ENCODE results near the gene NDUFS5.

Gene NDUFS5

DNA sequence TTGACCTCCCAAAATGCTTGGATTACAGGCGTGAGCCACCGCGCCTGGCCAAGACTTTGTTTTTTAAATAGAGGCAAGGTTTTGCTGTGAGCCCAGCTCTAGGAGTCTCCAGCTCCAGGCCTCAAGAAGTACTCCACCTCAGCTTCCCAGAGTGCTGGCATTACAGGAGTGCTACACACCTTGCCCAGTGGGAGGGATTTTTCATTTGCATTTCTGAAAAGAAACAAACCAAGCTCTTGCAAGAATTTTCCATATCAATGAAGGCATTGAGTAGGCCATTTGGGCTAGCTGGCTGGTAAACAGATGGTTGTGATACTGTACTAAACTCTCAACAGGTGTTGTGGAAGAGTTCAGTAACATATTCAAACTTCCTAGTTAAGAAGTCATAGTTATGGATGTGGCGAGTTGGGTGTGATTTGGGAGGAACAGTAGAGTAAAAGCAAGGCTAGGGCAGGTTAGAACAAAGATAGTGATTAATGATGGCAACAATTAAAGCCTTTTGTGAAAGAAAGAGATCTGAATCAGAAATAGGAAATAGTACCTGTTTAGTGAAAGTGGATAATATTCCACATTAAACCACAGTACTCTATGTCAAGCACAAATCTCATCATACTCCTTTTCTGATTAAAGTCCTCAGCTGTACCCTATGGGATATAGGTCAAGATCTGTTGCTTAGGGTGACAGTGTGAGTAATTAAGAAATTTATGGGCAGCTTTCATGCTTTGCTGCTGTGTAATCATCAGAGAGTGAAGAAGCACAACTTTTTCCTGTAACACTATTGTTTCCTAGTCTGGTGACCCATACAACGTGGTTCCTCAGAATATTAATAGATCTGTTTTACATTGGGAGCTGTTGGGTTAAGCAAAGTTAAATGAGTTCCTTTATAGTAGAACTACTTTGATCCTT, 24.4 kb upstream of the NDUFS5 start:
- Histone ChIP-seq H3K9me3 (ENCODE audit: insufficient read depth, low read length) (no peaks in the 10 kb centered on the region), H3K9ac (ENCODE audit: low read length) (no peak overlapping the region), H3K27me3 (ENCODE audit: low read depth, low read length) (no peaks in the 10 kb centered on the region), H3K4me1 (ENCODE audit: low read length) (no peaks in the 10 kb centered on the region), H3K36me3 (replicated peaks; ENCODE audit: low read depth, low read length) (peaks cover 49% of the 10 kb centered on the region), H2AFZ (ENCODE audit: low read depth, low read length) (no peak overlapping the region), H3K4me2 (ENCODE audit: low read length) (no peak overlapping the region), H3K4me3 (ENCODE audit: low read length) (no peak overlapping the region), H3K27ac (ENCODE audit: low read length) (no peak overlapping the region), H4K20me1 (ENCODE audit: insufficient read depth, low read length) (peaks cover 33% of the 10 kb centered on the region), H3K79me2 (ENCODE audit: low read length) (peaks cover 51% of the 10 kb centered on the region)
- TF ChIP-seq, protein P1, sequence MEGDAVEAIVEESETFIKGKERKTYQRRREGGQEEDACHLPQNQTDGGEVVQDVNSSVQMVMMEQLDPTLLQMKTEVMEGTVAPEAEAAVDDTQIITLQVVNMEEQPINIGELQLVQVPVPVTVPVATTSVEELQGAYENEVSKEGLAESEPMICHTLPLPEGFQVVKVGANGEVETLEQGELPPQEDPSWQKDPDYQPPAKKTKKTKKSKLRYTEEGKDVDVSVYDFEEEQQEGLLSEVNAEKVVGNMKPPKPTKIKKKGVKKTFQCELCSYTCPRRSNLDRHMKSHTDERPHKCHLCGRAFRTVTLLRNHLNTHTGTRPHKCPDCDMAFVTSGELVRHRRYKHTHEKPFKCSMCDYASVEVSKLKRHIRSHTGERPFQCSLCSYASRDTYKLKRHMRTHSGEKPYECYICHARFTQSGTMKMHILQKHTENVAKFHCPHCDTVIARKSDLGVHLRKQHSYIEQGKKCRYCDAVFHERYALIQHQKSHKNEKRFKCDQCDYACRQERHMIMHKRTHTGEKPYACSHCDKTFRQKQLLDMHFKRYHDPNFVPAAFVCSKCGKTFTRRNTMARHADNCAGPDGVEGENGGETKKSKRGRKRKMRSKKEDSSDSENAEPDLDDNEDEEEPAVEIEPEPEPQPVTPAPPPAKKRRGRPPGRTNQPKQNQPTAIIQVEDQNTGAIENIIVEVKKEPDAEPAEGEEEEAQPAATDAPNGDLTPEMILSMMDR (IDR thresholded peaks at IDR 0.05; ENCODE audit: low read depth, low read length): no peak
- TF ChIP-seq EZH2phosphoT487 (IDR thresholded peaks at IDR 0.05; ENCODE audit: low read depth): no peak

DNA sequence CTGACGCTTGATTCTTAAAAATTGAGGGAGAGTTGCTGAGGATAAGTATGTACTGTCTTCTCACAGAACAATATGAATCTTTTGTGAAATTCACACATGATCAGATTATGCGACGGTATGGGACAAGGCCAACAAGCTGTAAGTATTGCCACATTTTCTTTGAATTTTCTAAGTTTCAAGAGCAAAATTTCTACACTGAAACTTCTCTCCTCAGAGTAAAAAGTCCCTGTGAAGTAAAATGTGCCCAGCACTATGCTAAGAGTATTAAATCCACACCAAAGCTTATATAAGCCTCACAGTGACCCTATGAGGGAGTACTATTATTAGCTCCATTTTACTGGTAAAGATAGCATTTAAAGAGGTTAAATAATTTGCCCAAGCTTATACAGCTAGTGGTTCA, 22.9 kb upstream of the NDUFS5 start:
- Histone ChIP-seq H3K27me3 (ENCODE audit: low read depth, low read length) (no peaks in the 10 kb centered on the region), H2AFZ (ENCODE audit: low read depth, low read length) (no peak overlapping the region), H3K9ac (ENCODE audit: low read length) (no peak overlapping the region), H3K27ac (ENCODE audit: low read length) (no peak overlapping the region), H3K4me3 (ENCODE audit: low read length) (no peak overlapping the region), H3K79me2 (ENCODE audit: low read length) (peaks cover 35% of the 10 kb centered on the region), H3K9me3 (ENCODE audit: insufficient read depth, low read length) (no peaks in the 10 kb centered on the region), H3K36me3 (replicated peaks; ENCODE audit: low read depth, low read length) (peaks cover 46% of the 10 kb centered on the region), H3K4me1 (ENCODE audit: low read length) (no peaks in the 10 kb centered on the region), H3K4me2 (ENCODE audit: low read length) (no peak overlapping the region), H4K20me1 (ENCODE audit: insufficient read depth, low read length) (peaks cover 18% of the 10 kb centered on the region)
- TF ChIP-seq EZH2phosphoT487 (IDR thresholded peaks at IDR 0.05; ENCODE audit: low read depth): no peak
- TF ChIP-seq, protein P1 (IDR thresholded peaks at IDR 0.05; ENCODE audit: low read depth, low read length): no peak

DNA sequence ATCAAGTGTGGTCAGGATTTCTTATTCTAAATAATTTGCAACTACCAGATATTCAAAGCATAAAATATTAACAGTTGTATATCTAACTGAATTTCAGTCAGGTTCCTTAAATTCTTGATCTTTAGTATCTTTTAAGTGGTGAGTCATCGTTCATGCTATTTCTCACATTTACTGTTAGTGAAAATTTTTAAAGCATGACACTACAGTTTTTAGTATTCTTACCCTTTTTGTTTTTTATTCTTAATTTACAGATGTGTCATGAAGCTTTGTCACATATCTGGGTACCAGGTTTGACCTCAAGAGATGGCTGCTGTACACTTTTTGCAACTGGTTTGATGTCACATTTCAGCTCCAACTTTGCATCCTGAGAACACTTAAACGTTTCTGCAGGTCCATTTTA, 22.4 kb upstream of the NDUFS5 start:
- H3K9ac ChIP-seq (ENCODE audit: low read length): no peak overlapping the region
- peaks cover 50% of the 10 kb centered on the region for H3K36me3 ChIP-seq (replicated peaks; ENCODE audit: low read depth, low read length)
- H3K27me3 ChIP-seq (ENCODE audit: low read depth, low read length): no peaks in the 10 kb centered on the region
- no peak overlapping the region for H3K27ac ChIP-seq (ENCODE audit: low read length)
- peaks cover 30% of the 10 kb centered on the region for H3K79me2 ChIP-seq (ENCODE audit: low read length)
- peaks cover 16% of the 10 kb centered on the region for H4K20me1 ChIP-seq (ENCODE audit: insufficient read depth, low read length)
- H3K4me3 ChIP-seq (ENCODE audit: low read length): no peak overlapping the region
- no peak for TF ChIP-seq EZH2phosphoT487 (IDR thresholded peaks at IDR 0.05; ENCODE audit: low read depth)
- TF ChIP-seq, protein P1 (IDR thresholded peaks at IDR 0.05; ENCODE audit: low read depth, low read length): no peak
- H3K9me3 ChIP-seq (ENCODE audit: insufficient read depth, low read length): no peaks in the 10 kb centered on the region
- H3K4me2 ChIP-seq (ENCODE audit: low read length): no peak overlapping the region
- no peak overlapping the region for H2AFZ ChIP-seq (ENCODE audit: low read depth, low read length)
- H3K4me1 ChIP-seq (ENCODE audit: low read length): no peaks in the 10 kb centered on the region

DNA sequence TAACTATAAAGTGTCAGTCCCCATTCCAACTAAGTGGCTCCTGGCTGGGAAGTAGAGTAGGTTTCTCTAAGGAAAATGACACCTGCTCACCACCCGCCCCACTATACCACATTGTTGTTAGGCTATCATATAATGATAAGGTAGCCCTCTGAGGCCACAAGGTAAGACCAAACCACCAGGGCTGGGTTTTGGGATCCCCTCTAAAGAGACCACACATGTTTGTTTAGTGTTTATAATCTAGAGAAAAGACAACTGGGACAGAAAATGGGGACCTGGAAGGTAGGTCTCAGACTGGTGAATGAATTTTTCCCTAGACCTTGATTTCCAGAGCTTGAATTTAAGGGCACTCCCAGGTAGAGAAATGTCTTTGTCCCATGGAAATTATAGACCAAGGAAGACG, 19.9 kb upstream of the NDUFS5 start:
- Histone ChIP-seq H3K36me3 (replicated peaks; ENCODE audit: low read depth, low read length) (peaks cover 47% of the 10 kb centered on the region), H3K9ac (ENCODE audit: low read length) (no peak overlapping the region)
- no peak for TF ChIP-seq EZH2phosphoT487 (IDR thresholded peaks at IDR 0.05; ENCODE audit: low read depth)
- TF ChIP-seq, protein P1 (IDR thresholded peaks at IDR 0.05; ENCODE audit: low read depth, low read length): no peak

More for the DNA sequence above, 19.9 kb upstream of the NDUFS5 start:
- H4K20me1 ChIP-seq (ENCODE audit: insufficient read depth, low read length): peaks cover 7% of the 10 kb centered on the region; the same call in 1 of the 2 replicates
- no peak overlapping the region for H3K4me2 ChIP-seq (ENCODE audit: low read length)
- peaks cover 13% of the 10 kb centered on the region; the same call in 1 of the 2 replicates for H3K79me2 ChIP-seq (ENCODE audit: low read length)
- H3K4me1 ChIP-seq (ENCODE audit: low read length): no peaks in the 10 kb centered on the region
- no peaks in the 10 kb centered on the region for H3K27me3 ChIP-seq (ENCODE audit: low read depth, low read length)
- no peaks in the 10 kb centered on the region for H3K9me3 ChIP-seq (ENCODE audit: insufficient read depth, low read length)
- H2AFZ ChIP-seq (ENCODE audit: low read depth, low read length): no peak overlapping the region
- no peak overlapping the region for H3K27ac ChIP-seq (ENCODE audit: low read length)
- no peak overlapping the region for H3K4me3 ChIP-seq (ENCODE audit: low read length)

Data from OCI-LY3 (cell line).